ENCODE data around the gene OMG.

OMG gene

GRCh38 chr17:31260151-31260550, 36.9 kb downstream of the OMG start:
- no peak for DNase-seq (ENCODE audit: low read depth, low spot score)
- ChIA-PET POLR2A (no interaction called here), CTCF (interaction anchor here (1.3 kb wide), 1 partner anchor 9 kb away, joined by 5 read pairs; no protein-coding TSS in a partner anchor)
- TF ChIP-seq CTCF (IDR thresholded peaks at IDR 0.05; ENCODE audit: insufficient read depth, low read length, missing control alignments): no peak
- H3K4me3 ChIP-seq (ENCODE audit: low read depth, low read length): no peak overlapping the region

GRCh38 chr17:31256936-31257335, 40.1 kb downstream of the OMG start:
- H3K4me3 ChIP-seq (ENCODE audit: low read depth, low read length): no peak overlapping the region
- TF ChIP-seq CTCF (IDR thresholded peaks at IDR 0.05; ENCODE audit: insufficient read depth, low read length, missing control alignments): no peak
- no peak for DNase-seq (ENCODE audit: low read depth, low spot score)
- CTCF ChIA-PET: interaction anchor here (1.1 to 3.4 kb wide), 3 partner anchors 9 to 116 kb away, joined by 4 to 13 read pairs (median 6); no protein-coding TSS in a partner anchor
- POLR2A ChIA-PET: interaction anchor here (1.7 kb wide), 1 partner anchor 12 kb away, joined by 4 read pairs; no protein-coding TSS in a partner anchor

- ChIA-PET CTCF (interaction anchor here (0.9 to 3.4 kb wide), 5 partner anchors 8 to 118 kb away, joined by 3 to 13 read pairs (median 3); no protein-coding TSS in a partner anchor), POLR2A (no interaction called here)
- DNase-seq (ENCODE audit: low read depth, low spot score): no peak
Observed at GRCh38 chr17:31254654-31255053, 42.4 kb downstream of the OMG start.

GRCh38 chr17:31252741-31253140, 44.3 kb downstream of the OMG start:
- H3K4me3 ChIP-seq (ENCODE audit: low read depth, low read length): no peak overlapping the region
- ChIA-PET POLR2A (no interaction called here), CTCF (interaction anchor here (1.2 to 2.5 kb wide), 2 partner anchors 37 to 120 kb away, joined by 6 to 8 read pairs; no protein-coding TSS in a partner anchor)
- no peak for TF ChIP-seq CTCF (IDR thresholded peaks at IDR 0.05; ENCODE audit: insufficient read depth, low read length, missing control alignments)
- DNase-seq (ENCODE audit: low read depth, low spot score): no peak

More at GRCh38 chr17:31254654-31255053, 42.4 kb downstream of the OMG start:
- TF ChIP-seq CTCF (IDR thresholded peaks at IDR 0.05; ENCODE audit: insufficient read depth, low read length, missing control alignments): no peak
- H3K4me3 ChIP-seq (ENCODE audit: low read depth, low read length): no peak overlapping the region

GRCh38 chr17:31251970-31252328, 45.1 kb downstream of the OMG start:
- no peak for DNase-seq (ENCODE audit: low read depth, low spot score)
- POLR2A ChIA-PET: no interaction called here
- TF ChIP-seq CTCF (IDR thresholded peaks at IDR 0.05; ENCODE audit: insufficient read depth, low read length, missing control alignments): no peak
- CTCF ChIA-PET: interaction anchor here (1.2 to 1.8 kb wide), 2 partner anchors 9 to 121 kb away, joined by 5 to 6 read pairs; no protein-coding TSS in a partner anchor
- H3K4me3 ChIP-seq (ENCODE audit: low read depth, low read length): no peak overlapping the region

GRCh38 chr17:31251105-31251969, 45.7 kb downstream of the OMG start:
- TF ChIP-seq CTCF (IDR thresholded peaks at IDR 0.05; ENCODE audit: insufficient read depth, low read length, missing control alignments): no peak
- POLR2A ChIA-PET: no interaction called here
- no peak overlapping the region for H3K4me3 ChIP-seq (ENCODE audit: low read depth, low read length)
- DNase-seq (ENCODE audit: low read depth, low spot score): no peak
- CTCF ChIA-PET: interaction anchor here (1.2 to 1.8 kb wide), 3 partner anchors 10 to 121 kb away, joined by 3 to 6 read pairs (median 5); no protein-coding TSS in a partner anchor

All from AG04449 (cell line).